Panc1 (cell line): ENCODE data around the gene OPN5. TPM values are rescaled to one million over a fixed set of nuclear protein-coding genes. Genes with fewer than 3 reads are reported as not detected.

ENCODE experiments used
- ATAC-seq: fragments of 200-7000 bp; cut with Tn5 transposase; 2 replicates; pipeline ENCODE4 v1.9.1; 2020; ENCODE audit warnings: mild to moderate bottlenecking, moderate library complexity
- BruUV-seq: library from RNA; stranded (reverse); fragments of 400-500 nt; replicated peaks from 2 replicates; lab custom pipeline; 2021; lab: Mats Ljungman, UMichigan
- CTCF ChIA-PET: fragments of 300-600 bp; sonication (Branson Sonifier 250); formaldehyde crosslinking; loops from one replicate; lab custom pipeline; 2022; ENCODE audit warnings: antibody characterized with exemption; lab: Charles Lee
- POLR2A ChIA-PET: fragments of 300-600 bp; sonication (Branson Sonifier 250); formaldehyde crosslinking; loops from one replicate; lab custom pipeline; 2022; ENCODE audit warnings: antibody characterized with exemption; lab: Charles Lee
- DNase-seq: peaks from one replicate; pipeline ENCODE4 v3.0.0-alpha.2; 2010; ENCODE audit warnings: low read depth, low spot score
- H3K27ac ChIP-seq: 2 replicates; pipeline ENCODE4 v1.5.1; 2011; ENCODE audit warnings: mild to moderate bottlenecking, low read length, inconsistent platforms
- H3K27me3 ChIP-seq: fragments of 200-500 bp; sonication (Bioruptor generic); 2 replicates; pipeline ENCODE4 v1.6.0; 2014; ENCODE audit warnings: low read length, inconsistent platforms; ENCODE audit not compliant: control insufficient read depth, insufficient read depth
- H3K36me3 ChIP-seq: fragments of 200-500 bp; sonication (Bioruptor generic); 2 replicates; pipeline ENCODE4 v1.5.1; 2014; ENCODE audit warnings: inconsistent platforms, mild to moderate bottlenecking, low read length, moderate library complexity; ENCODE audit not compliant: control insufficient read depth, insufficient read depth
- H3K4me1 ChIP-seq: 2 replicates; pipeline ENCODE4 v1.5.1; 2011; ENCODE audit warnings: inconsistent platforms, mild to moderate bottlenecking, low read length, moderate library complexity; ENCODE audit not compliant: control insufficient read depth, insufficient read depth
- H3K4me3 ChIP-seq, 2 experiments: 2 replicates each; pipeline ENCODE4 v1.5.1; 2011 to 2012; ENCODE audit warnings: low read depth in 2 of 2, low read length in 2 of 2, mild to moderate bottlenecking in 2 of 2, inconsistent platforms in 1 of 2, moderate library complexity in 1 of 2
- H3K9me3 ChIP-seq: fragments of 200-500 bp; sonication (Bioruptor generic); 2 replicates; pipeline ENCODE4 v1.5.1; 2014; ENCODE audit warnings: low read depth, mild to moderate bottlenecking, inconsistent platforms, low read length, moderate library complexity; ENCODE audit not compliant: control insufficient read depth, insufficient read depth
- CTCF ChIP-seq: fragments of 450-650 bp; IDR thresholded peaks from 2 replicates; pipeline ENCODE4 v1.5.1; 2017; ENCODE audit warnings: mild to moderate bottlenecking
- POLR2AphosphoS5 ChIP-seq: IDR thresholded peaks from 2 replicates; pipeline ENCODE4 v1.6.1; 2012; ENCODE audit warnings: mild to moderate bottlenecking, low read depth, low read length, moderate library complexity
- REST ChIP-seq, 2 experiments: IDR thresholded peaks; 2 replicates each; pipeline ENCODE4 v1.6.1; 2011 to 2012; ENCODE audit warnings: low read depth in 2 of 2, control low read depth in 1 of 2, low read length in 1 of 2, mild to moderate bottlenecking in 1 of 2, moderate library complexity in 1 of 2; ENCODE audit not compliant: insufficient read depth in 1 of 2
- SIN3A ChIP-seq: IDR thresholded peaks from 2 replicates; pipeline ENCODE4 v1.6.1; 2012; ENCODE audit warnings: low read depth, mild to moderate bottlenecking, low read length, moderate library complexity, borderline replicate concordance; ENCODE audit not compliant: insufficient read depth
- TCF7L2 ChIP-seq: IDR thresholded peaks from 2 replicates; pipeline ENCODE4 v1.6.1; 2011; ENCODE audit warnings: mild to moderate bottlenecking, low read depth, low read length, inconsistent platforms
- in situ Hi-C: cut with HindIII; loops from 2 replicates; pipeline ENCODE4 v1.10.0; 2016; ENCODE audit warnings: low sequenced_read_pairs, low pct_unique_long_range_greater_than_20kb
- intact Hi-C: fragments of 100-400 bp; cut with micrococcal nuclease; formaldehyde crosslinking; loops from one replicate; pipeline ENCODE4 v1.10.0; 2022; ENCODE audit not compliant: unreplicated experiment
- total RNA-seq: library from RNA; stranded (reverse); gene quantifications from one replicate; pipeline ENCODE4 v1.2.1, GENCODE V29; 2021; ENCODE audit not compliant: unreplicated experiment

OPN5 gene
- total RNA-seq, 1 experiment from 2014 or later = not detected

- TF ChIP-seq CTCF (no peak), POLR2AphosphoS5 (no peak), SIN3A (no peak), TCF7L2 (no peak), REST (IDR thresholded peaks at IDR 0.05; ENCODE audit: insufficient read depth in 1 of 2, low read depth in 2 of 2, low read length in 1 of 2) (no peak)
- Histone ChIP-seq H3K27ac (no peak overlapping the region), H3K9me3 (no peaks in the 10 kb centered on the region), H3K4me3 (no peak overlapping the region), H3K36me3 (no peaks in the 10 kb centered on the region), H3K27me3 (no peaks in the 10 kb centered on the region), H3K4me1 (no peaks in the 10 kb centered on the region)
- intact Hi-C loops = no loop called here
- POLR2A ChIA-PET = no interaction called here
- BruUV-seq = no TSS peak
- no peak for DNase-seq
- no peak for ATAC-seq
- in situ Hi-C loops = no loop called here
- CTCF ChIA-PET = no interaction called here
These were observed 73.1 kb downstream of the OPN5 start for GRCh38 chr6:47854971-47855370.

- ChIA-PET CTCF (no interaction called here), POLR2A (no interaction called here)
- TF ChIP-seq POLR2AphosphoS5 = no peak
- TF ChIP-seq SIN3A = no peak
- TF ChIP-seq CTCF = no peak
- TF ChIP-seq TCF7L2 = no peak
- TF ChIP-seq REST (IDR thresholded peaks at IDR 0.05; ENCODE audit: insufficient read depth in 1 of 2, low read depth in 2 of 2, low read length in 1 of 2) = no peak
These were observed 77.3 kb downstream of the OPN5 start for GRCh38 chr6:47859175-47859574.

More at GRCh38 chr6:47859175-47859574, 77.3 kb downstream of the OPN5 start:
- DNase-seq = no peak
- in situ Hi-C loops = no loop called here
- H3K27me3 ChIP-seq = no peaks in the 10 kb centered on the region
- no peaks in the 10 kb centered on the region for H3K4me1 ChIP-seq
- H3K36me3 ChIP-seq = no peaks in the 10 kb centered on the region
- no peaks in the 10 kb centered on the region for H3K9me3 ChIP-seq
- intact Hi-C loops = no loop called here
- H3K4me3 ChIP-seq = no peak overlapping the region
- ATAC-seq = no peak
- H3K27ac ChIP-seq = no peak overlapping the region
- no TSS peak for BruUV-seq
